GM19467 (cell line): ENCODE measurements around the gene FUBP3.

Source experiments
- ATAC-seq: cut with Tn5 transposase; IDR thresholded peaks from one replicate; pipeline ENCODE4 v1.9.1; 2021; ENCODE audit warnings: mild to moderate bottlenecking, moderate library complexity; ENCODE audit not compliant: unreplicated experiment

The FUBP3 gene

DNA sequence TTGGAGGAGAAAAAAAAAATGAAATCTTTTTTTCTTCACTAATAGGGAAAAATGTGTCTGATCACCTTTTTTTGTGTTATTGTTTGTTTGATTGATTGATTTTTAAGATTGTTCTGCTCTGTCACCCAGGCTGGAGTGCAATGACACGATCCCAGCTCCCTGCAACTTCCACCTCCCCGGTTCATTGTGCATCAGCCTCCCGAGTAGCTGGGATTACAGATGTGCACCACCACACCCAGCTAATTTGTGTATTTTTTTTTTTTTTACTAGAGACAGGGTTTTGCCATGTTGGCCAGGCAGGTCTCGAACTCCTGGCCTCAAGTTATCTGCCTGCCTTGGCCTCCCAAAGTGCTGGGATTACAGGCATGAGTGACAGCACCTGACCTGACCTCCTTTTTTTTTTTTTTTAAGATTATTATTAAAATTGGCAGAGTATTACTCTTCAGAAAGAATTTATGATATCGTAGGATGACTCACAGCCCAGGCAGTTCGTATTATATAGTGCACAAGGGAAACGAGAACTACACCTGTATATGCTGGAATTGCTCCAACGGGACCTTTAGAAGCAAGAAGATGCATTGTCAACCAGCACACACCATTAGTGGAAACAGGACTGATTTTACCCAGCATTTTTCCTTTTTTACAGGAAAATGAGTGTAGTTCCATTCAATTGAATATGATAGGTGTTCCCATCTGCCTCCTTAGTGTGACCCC lies 27.7 kb downstream of the FUBP3 start:
- ATAC-seq = no peak

GRCh38 chr9:130607640-130608420 lies 28.5 kb downstream of the FUBP3 start:
- ATAC-seq = no peak

- no peak for ATAC-seq
These were observed 29.3 kb downstream of the FUBP3 start for GRCh38 chr9:130608554-130609134.

DNA sequence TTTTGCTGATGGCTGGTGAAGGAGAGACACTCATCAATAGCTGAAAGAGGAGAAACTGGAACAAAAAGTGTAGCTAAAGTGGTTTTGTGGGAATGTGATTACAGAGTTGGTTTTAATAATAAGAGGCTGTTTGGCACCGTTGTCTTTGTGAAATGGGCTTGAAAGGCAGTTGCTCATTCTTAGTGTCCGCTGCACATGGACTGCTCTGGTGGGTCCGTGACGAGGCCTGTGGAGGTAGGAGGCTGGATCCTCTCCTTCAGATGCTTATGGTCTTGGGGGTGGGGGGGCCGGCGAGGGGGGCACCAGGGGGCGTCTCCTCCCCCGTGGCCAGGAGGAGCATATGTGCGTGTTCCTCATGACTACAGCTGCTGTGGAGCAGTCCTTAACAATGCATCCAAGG lies 29.8 kb downstream of the FUBP3 start:
- ATAC-seq = no peak

GRCh38 chr9:130610862-130611707 lies 31.7 kb downstream of the FUBP3 start:
- ATAC-seq = no peak

GRCh38 chr9:130616451-130616850 lies 37.1 kb downstream of the FUBP3 start:
- ATAC-seq = no peak

- no peak for ATAC-seq
These were observed 44.1 kb downstream of the FUBP3 start for GRCh38 chr9:130623466-130623865.

DNA sequence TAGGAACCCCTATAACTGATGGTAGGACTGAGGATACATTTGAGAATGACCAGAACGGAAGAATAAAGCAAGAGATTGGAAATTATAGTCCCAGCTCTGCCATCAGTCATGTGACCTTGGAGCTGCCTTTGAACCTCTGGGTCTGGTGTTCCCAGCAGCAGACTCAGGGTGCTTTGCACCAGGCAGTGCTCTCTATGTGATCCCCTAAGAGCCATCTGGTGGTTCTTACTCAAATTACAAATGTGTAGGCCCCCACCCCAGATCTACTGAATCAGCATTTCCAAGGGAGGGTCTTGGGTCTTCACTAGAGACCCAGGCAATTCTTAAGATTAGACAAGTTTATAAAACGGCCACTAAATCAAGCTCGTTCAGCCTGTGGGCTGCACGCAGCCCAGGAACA lies 44.8 kb downstream of the FUBP3 start:
- ATAC-seq = no peak

DNA sequence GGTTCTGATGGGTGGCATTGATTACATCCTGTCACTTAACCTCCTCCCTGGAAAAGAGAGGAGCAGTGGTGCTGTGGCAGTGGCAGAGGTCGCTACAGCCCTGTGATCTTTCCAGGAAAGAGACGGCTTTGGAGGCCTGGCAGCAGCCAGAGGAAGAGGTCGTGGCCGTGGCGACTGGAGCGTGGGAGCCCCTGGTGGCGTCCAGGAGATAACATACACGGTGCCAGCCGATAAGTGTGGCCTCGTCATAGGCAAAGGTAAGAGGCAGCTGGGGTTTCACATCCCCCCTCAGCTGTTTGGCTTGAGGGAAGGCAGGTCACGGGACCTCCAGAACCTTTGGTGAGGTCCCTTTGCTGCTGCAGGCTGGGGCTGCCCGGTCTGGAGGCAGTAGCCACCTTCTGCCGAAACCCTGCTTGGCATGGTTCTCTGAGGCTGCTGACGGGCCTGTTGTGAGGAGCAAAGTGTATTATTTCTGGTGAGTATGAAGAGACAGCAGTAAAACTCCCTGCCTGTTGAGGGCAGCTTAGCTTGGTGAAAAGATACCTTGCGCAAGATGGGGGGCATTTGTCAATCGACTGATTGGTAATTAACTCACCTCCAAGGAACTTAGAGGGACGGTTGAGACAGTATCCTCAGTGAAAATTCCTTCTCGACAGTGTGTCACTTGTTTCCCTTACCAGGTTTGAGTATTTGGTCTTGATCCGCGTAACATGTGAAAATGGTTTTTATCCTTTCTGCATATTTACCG lies 47.0 kb downstream of the FUBP3 start:
- no peak for ATAC-seq

DNA sequence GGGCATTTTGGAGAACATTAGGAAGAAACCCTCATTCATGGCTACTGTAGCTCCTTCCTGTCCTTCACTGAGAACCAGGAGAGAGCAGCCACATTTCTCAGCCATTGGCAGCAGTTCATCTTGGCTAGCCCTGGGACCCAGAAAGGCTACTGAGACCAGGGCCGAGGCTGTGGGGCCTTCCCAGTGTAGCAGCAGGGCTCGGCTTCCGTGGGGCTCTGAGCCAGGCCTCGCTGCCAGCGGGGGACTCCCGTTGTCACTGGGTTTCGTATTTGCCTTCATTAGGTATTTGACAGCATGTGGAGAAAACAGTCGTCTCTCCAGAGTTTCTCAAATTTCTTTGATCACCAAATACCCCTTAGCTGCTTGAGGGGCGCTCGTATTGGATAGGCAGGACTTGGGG lies 47.7 kb downstream of the FUBP3 start:
- no peak for ATAC-seq

DNA sequence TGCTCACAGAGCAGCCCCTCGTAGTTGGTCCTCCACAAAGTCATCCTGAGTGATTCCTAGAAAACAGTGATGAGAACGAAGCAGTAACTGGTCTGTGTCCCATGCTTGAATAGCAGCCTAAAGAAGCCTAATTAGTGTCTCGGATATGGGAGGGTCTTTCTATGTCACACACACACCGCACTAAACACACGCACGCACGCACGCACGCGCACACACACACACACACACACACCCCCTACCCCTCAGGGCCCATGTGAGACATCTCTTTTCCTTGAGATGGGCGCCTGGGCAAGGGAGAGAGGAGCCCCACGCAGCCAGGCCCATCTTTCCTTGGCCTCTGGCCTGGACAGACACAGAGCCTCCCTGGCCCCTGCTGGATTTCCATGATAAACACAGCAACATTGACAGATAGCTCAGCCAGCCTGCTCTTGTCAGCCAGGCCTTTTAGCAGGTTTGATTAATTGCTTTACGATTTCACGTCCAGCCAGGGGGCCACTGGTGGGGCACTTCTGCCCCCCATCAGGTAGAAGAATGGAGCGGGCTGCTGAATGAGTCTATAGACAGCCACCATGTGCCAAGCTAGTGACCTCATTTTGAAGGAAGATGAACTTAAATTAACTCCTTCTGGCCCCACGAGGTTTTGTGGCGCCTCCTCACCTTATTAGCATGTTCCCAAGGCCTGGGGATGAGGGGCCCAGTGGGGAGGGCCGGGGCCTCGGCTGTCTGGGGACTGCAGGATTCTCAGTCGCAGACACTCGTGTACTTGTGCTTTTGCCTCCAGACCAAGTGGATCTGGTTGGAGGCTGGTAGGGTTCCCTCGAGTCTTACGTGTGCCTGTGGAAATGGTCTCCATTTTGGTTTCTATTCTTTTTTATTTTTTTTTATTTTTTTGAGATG lies 48.8 kb downstream of the FUBP3 start:
- no peak for ATAC-seq

DNA sequence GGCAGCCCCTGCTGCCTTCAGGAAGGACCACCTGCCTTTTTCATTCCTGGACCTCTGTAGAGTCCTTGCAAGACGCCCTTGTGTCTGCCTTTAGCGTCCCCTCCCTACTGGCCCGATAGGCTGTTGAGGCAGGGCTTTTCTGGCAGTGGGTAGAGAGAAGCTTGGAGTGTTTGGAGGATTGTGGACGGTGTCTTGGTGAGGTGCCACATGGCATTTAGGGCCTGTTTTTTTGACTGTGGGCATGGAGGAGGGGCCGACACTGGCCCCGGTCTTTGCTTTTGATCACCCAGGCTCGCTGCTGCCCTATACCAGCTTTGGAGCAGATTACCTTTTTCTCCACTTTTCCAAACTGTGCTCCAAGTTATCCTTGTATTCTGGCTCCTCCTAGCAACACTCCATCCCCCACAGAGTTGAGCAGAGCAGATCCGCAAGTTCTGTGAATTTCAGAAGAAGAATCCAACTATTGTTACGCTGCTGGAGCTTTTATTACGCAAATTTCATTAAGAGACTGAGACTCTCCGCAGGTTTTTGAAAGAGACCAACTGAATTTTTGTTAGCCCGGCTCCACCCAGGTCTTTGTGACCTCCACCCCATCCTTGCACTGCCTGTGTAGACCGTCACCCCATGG lies 50.2 kb downstream of the FUBP3 start:
- ATAC-seq = no peak

- ATAC-seq = no peak
These were observed 50.7 kb downstream of the FUBP3 start for GRCh38 chr9:130630071-130630450.

DNA sequence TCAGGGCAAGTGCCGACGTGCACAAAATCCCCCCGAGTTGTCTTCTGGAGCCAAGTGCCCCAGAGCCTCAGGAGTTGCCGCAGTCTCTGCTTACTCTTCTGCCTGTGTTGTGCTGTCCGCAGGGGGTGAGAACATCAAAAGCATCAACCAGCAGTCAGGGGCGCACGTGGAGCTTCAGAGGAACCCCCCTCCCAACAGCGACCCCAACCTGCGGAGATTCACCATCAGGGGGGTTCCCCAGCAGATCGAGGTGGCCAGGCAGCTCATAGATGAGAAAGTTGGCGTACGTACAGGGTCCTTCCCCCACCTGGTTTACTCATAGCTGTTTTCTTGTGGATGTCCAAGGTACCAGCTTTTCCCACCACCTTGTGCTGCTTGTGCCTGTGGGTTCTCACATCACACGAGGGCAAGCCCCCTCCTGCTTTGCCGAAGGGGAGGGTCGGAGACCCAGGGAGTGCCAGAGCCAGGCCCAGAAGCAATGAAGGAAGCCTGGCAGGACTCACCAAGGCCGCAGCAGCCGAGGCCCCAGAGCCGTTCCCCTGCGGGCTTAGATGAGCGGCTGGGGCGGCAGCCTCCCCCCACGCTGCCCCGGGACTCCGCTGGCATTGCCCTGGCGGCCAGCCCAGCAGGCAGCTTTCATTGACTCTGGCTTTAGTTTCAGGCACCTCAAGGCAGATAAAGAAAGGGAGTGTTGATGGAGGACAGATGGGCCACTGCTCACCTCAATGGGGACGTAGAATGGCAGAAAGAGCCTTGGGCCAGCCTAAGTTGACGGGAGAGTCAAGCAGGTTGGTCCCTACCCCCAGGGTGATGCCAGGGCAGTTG lies 51.3 kb downstream of the FUBP3 start:
- no peak for ATAC-seq

DNA sequence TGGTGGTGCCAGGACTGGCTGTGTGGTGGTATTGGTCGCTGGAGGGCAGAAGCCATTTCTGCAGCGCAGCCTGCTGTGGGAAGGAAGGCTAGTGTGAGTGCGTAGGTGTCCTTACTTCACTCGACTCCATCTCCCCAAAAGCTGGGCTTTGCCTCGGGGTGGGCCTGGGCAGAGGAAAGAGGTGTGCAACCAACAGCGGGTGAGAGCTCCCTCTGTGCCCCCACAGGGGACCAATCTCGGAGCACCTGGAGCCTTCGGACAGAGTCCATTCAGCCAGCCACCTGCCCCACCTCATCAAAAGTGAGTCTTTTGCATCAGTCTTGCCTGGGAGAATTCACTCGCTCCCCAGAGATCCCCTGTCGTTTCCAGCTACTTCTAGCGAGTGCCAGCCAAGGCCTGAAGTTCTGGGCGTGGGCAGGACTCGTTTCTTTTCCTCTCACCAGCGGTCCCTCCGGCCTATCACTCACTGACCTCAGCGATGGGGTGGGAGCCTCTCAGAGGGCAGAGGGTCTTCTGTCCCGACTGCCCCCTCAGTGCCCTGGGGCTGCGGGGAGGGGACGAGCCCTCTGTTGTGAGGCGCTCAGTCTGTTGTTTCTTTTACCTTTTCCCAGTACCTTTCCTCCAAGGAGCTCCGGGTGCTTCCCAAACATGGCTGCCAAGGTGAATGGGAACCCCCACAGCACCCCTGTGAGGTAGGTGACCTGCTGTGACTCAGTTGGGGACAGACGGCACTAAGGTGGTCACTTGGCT lies 52.1 kb downstream of the FUBP3 start:
- ATAC-seq = no peak

DNA sequence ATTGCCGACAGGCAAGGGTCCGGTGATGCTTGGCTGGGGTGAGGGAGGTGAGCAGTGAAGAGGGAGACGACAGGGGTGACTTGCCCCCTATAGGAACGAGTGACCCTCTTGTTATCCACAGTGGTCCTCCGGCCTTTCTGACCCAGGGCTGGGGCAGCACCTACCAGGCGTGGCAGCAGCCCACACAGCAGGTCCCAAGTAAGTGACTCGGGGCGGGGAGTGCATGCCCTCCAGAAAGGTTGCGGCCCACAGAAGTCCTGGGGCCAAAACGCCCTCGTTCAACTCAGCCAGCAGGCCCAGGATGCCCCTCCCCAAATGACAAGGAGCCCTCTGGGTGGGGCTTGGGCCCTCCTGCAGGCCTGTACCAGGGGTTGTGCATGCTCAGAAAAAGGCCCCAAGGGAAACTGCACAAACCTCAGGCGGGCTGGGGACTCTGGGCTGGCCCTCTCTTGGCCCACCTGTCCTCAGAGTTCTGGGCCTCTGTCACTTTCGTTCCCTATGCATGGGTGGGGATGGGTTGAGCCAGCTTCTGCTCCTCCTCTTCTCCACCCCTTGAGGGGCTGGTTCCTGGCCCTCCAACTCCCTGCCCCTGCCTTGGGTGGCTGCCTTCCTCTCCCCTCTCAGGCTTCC lies 52.8 kb downstream of the FUBP3 start:
- no peak for ATAC-seq

- ATAC-seq = no peak
These were observed 53.5 kb downstream of the FUBP3 start for GRCh38 chr9:130632841-130633240.
